ENCODE data around the gene DEAF1.
A peak's percentile ranks its signal among the peaks of the same experiment; 100 is the strongest.

Gene DEAF1

DNA sequence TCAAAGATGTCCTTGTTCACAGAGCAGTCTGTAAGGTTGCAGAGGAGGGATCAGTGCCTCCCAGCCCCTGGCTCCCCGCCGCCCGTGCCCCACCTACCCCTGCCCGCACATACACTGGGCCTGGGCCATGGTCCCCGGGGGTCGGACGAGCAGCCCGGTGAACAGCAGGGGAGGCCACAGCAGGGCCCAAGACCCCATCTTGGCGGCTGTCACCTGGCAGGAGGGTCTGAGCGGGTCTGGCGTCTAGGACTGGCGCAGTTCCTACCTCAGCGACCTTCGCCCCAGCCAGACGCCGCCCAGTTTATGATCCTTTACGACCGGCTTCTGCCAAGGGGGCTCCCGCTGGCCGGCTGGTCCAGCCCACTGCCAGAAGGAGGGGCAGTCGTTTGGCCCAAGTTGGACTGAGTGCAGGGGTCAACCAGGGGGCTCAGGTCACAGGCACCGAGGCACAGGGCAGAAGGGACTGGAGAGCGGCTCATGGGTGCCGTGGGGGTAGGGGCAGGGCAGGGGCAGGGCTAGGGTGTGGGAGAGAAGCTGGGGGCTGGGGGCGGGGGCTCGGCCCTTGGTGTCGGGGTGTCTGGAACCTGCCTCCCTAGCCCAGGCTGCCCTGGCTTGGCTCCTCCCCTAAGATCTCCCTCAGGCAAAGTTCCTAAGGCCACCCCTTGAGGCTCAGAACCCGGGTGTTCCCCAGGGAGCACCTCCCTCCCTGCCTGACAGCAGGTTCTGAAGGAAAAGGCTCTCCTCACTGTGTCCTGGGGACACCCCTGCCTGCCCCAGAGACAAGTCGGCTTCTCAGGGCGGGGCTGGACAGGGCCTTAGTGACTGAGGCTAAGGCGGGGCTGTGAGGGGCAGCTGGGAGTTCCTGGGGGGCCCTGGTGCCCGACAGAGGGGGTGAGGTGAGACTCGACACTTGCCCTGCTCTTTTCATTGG is 70.1 kb downstream of the DEAF1 start, which contains the start of gene CDHR5:
Gene CDHR5 (minus strand): TSS at position 251 of the 931 bp plus-strand sequence. CDS start 53 bp downstream, at position 198.
- DNase-seq (ENCODE audit: low read depth, low spot score), result no peak

DNA sequence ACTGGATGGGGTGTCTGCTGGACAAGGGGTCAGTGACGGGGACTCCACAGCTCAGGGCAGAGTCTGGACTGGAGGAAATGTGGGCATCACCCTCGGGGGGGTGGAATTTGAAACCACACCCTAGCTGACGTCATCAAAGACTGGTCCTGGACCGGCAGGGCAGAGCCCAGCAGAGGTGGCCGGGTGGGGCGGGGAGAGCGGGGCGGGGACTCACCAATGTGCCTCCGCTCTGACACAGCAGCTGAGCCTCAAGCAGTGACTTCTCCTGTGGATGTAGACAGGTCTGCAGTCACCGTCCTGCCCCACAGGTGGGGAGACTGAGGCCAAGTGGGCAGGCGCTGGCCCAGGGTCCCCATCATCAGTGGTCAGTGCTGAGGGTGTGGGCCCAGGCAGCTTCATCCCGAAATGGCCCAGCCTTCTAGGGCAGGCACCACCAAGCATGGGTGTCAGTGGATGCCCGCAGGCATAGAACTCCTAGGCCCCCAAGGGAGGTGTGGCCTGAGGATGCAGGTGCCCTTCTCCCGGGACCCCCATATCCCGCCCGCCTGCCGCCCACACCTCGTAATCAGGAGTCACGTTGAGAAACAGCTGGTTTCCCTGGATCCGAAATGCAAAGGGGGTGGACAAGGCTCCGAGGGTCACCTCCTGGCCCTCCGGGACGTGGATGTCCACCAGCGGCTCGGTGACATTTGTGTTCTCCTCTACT is 70.9 kb downstream of the DEAF1 start:
- no peak for DNase-seq (ENCODE audit: low read depth, low spot score)

DNA sequence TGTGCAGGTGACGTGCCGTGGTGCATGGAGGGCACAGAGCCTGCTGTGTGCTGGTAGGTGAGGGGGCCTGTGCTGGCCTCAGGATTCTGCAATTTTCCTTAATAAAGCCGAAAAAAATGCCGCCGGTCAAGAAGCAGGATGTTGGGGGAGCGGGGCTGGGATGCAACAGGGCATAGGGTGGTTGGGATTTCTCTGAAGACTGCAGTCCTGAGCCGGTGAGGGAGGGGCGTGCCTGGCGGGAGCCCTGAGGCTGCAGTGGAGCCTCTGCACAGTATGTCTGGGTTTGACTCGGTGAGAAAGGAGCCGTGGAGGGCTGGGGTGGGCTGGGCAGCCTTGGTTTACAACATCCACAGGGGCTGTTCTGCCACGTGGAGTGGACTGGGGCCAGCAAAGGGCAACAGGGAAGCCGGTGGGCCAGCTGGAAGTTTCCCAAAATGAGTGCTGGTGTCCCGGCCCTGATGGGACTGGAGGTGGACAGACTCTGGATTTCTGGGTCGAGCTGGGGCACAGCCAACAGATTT is 71.6 kb downstream of the DEAF1 start:
- DNase-seq (ENCODE audit: low read depth, low spot score), result no peak

DNA sequence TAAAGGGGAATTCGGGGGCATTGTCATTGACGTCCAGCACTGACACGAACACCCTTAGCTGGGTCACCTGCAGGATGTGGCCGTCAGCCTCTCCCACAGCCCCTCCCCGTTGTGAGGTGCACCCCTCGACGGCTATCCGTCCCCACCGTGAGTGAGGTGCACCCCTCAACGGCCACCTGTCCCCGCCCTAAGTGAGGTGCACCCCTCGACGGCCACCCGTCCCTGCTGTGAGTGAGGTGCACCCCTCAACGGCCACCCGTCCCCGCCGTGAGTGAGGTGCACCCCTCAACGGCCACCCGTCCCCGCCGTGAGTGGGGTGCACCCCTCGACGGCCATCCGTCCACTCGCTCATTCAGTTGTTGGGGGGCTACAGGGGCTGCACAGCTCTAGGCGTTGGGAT is 73.2 kb downstream of the DEAF1 start:
- no peak for DNase-seq (ENCODE audit: low read depth, low spot score)

DNA sequence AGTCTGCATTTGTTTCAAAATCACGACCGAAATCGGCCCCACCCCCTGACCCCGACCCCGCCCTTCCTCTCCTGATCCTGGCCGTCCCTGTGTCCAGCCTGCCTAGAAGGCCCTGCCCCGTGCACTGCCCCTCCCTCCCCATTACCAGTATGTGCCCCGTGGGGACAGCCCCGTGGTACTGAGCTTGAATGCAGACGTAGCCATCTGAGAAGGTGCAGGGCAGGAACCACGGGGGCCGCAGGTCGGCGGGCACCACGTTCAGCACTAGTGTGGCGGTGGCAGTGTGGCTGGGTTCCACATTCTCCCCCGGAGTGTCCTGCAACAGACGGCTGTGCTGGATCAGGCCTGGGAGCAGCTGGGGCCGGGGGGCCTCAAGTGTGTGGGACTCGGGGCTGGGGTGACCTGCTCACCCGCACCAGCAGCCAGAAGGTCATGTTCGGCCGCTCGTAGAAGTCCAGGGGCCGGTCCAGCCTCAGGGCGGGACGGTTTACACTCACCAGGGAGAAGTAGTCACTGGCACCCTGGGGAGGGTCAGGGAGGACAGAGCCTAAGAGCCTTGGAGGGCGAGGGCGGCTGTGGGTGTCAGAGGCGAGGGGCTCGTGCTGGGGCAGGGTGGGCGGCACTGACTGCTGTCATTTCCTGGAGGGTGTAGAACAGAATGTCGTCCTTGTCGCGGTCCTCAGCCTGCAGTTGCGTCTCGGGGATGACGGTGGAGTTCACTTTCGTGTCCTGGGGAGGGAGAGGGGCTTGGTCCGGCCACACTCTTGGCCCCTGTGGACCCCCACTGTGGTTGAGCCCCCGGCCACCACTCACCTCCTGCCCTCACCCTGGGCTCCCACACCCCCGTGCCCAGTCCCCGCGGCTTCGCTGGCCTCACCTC is 73.8 kb downstream of the DEAF1 start:
- no peak for DNase-seq (ENCODE audit: low read depth, low spot score)

DNA sequence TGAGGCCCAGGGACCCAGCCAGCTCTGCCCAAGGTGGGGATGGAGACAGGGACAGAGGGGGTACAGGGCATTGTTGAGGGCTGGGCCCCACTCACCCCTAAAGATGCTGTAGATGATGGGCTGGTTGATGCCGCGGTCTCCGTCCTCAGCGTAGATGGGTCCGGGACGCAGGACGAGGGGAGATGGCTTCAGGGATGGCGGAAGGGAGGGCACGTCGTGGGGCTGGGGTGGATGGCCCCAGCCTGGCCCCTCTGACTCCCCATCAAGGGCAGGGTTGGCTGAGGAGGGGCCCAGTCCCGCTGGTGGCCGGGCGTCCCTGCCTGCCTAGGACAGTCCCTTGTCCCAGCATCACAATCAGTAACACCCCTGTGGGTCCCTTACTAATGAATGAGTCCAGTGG is 74.8 kb downstream of the DEAF1 start:
- no peak for DNase-seq (ENCODE audit: low read depth, low spot score)

DNA sequence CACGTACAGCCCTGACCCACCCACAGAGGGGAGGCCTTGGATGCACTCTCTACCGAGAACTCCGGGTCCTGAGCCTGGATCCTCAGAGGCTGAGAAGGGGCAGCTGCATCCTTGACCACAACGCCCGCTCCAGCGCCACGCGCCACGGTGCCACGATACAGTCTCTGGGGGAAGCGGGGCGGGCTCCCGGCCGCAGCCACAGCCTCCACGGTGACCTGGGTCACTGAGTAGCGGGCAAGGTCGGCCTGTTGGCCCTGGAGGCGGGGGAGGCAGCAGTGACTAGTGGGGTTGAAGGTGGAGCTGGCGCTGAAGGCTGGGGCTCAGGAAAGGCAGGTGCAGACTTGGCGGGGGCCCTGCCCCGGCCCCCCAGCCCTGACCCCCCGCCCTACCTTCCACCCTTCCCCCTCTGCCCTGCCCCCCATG is 75.4 kb downstream of the DEAF1 start:
- DNase-seq (ENCODE audit: low read depth, low spot score), result no peak

DNA sequence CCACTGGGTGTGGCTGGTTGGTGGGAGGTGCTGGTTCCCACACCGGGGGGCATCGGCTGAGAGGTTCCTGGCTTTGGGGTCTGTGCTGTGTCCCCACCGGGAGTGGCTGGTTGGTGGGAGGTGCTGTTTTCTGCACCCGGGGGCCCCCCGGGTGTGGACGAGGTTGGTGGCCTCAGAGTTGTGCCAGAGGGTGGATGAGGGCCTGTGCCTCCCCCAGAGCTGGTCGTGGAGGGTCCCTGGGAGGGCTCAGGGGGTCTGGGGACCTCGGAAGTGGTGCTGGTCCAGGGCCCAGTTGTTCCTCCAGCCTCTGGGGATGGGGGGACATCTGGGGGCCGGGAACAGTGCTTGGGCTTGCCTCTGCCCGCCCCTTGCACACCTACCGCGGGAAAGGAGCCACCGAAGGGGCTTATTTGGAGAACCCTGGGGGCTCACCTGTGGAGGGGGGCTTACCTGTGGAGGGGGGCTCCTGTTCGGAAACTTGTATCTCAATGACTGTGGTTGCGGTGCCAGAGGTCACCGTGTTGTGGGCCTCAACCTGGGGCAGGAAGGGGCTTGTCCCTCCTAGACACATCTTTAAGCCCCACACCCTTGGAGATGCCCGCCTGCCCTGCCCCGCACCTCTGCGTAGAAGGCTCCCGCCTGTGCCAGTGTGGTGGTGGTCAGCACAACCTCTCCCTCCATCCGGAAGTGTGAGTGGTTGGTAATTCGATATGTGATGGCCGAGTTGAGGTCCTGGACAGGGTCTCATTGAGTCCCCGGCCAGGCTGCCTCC is 76.0 kb downstream of the DEAF1 start:
- DNase-seq (ENCODE audit: low read depth, low spot score), result no peak

DNA sequence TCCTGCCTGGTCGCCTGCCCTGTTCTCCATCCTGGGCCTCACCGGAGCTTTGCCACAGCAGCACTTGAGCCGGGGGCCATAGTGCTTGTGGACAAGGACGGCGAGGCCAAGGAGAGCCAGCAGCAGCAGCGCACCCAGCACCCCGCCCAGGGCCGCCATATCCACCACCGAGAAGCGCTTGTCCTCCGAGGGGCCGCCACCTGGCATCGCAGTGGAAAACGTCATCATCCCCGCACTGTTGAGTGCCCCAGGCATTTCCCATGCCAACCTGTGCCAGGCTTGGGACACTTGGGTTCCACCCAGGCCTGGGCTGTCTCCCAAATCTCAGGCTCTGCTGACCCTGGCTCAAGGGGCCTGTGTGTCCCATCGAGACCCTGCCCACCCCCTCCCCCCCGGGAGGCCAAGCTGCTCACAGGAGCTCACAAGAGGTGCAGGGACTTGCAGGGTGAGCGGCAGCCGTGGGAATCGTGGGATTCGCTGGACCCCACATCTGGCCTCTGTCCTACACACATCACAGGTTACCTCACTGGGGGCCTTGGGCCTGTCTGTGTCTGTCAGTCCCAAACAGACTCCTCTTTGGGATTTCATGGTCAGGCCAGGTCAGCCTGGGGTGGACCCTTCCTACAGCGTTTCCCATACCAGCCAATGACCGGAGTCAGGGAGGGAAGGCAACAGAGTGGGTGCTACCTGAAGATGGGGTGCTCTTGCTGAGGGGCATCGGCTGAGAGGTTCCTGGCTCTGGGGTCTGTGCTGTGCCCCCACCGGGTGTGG is 76.9 kb downstream of the DEAF1 start:
- DNase-seq (ENCODE audit: low read depth, low spot score), result no peak

DNA sequence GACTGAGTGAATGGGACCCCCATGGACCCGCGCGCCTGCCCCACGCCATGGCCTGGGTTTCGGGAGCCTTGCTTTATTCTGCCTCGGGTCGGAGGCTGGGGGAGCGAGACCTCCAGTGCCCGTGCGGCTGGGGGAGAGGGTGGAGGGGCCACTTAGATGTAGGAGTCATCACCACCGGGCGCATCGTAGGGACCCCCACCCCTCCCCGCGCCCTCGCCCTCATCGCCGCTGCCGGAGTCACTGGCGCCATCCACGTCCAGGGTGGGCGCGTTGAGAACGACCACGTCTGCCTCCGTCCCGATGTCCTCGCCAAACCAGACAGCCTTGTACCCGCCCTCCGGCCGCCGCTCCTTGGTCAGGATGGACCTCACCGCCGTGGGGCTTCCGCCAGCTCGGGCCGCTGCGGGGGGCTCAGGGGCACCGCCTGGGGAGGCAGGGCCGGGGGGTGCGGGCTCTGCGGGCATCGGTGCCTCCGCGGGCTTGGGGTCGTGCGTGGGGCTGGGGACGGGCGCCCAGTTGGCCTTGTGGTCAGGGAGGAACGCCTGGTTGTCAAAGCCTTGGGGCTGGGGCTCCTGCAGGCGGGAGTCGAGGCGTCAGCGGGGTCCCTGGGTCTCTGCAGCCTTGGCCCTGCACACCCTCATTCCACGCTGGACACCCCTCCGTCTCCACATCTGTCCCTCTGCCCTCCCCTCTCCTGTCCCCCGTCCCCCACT is 77.7 kb downstream of the DEAF1 start:
- no peak for DNase-seq (ENCODE audit: low read depth, low spot score)

DNA sequence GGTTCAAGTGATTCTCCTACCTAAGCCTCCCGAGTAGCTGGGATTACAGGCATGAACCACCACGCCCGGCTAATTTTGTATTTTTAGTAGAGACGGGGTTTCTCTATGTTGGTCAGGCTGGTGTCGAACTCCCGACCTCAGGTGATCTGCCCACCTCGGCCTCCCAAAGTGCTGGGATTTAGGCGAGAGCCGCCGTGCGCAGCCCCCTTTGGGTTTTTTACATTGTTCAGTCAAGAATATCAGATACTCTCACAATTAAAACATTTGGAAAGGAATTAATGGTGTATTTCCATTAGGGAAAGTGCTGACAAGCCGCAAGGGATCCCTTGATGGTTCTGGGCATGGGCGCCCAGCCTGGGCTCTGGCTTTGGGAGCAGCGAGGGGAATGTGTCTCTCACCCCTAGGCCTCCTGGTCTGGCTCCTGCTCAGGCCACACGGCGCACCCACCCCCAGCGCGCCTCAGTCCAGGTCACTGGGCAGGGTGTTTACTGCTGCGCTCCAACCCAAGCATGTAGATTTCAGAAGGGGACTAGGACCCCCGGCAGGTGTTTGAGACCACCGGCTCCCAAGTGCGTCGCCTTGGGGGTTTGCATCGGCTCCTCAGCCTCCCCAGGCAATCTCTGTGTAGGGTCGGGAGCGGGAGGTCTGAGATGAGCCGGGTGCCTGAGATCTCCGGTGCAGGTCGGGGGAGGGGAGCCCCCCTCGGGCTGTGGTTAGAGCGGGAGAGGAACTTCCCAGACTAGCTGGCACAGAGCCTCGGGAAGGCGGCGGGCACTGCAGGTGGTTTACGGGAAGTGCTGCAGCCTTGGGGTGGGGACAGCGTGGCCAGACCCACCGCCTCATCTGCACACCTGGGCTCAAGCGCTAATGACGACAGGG is 78.5 kb downstream of the DEAF1 start:
- no peak for DNase-seq (ENCODE audit: low read depth, low spot score)

DNA sequence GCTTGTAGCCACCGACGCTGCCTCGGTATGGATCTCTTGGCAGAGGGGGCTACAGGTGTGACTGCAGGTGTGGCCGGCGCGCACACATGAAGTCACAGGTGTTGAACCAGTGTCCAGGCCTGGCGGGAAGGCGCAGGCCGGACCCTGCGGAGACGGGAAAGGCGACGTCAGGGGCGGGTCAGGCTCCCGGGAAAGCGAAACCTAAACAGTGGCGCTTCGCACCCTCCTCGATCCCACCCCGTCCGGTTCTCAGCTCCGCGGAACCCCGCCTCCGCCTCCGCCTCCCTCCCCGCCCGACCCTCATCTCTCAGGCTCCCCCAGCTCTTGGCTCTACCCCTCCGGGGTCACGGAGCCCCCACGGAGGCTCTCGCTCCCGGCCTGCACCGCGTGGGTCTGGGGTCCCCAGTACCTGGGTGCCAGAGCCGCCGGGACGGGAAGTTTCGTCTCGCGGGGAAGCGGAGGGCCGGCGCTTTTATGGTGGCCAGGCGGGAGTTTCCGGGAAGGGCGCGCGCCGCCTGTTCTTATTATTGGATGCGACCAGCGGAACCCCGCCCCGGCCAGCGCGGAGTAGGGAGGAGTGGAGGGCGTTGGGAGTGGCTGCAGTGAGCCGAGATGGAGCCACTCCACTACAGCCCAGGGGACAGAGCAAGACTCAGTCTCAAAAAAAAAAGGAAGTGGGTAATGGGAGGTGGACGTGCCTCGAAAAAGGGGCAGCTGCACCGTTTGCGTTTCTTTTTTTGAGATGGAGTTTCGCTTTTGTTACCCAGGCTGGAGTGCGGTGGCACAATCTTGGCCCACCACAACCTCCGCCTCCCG is 79.3 kb downstream of the DEAF1 start, which contains the start of gene IRF7:
Gene IRF7 (minus strand): TSS at position 447 of the 816 bp plus-strand sequence. CDS start 586 bp downstream, outside the sequence.
- DNase-seq (ENCODE audit: low read depth, low spot score), result peak; percentile 53

DNA sequence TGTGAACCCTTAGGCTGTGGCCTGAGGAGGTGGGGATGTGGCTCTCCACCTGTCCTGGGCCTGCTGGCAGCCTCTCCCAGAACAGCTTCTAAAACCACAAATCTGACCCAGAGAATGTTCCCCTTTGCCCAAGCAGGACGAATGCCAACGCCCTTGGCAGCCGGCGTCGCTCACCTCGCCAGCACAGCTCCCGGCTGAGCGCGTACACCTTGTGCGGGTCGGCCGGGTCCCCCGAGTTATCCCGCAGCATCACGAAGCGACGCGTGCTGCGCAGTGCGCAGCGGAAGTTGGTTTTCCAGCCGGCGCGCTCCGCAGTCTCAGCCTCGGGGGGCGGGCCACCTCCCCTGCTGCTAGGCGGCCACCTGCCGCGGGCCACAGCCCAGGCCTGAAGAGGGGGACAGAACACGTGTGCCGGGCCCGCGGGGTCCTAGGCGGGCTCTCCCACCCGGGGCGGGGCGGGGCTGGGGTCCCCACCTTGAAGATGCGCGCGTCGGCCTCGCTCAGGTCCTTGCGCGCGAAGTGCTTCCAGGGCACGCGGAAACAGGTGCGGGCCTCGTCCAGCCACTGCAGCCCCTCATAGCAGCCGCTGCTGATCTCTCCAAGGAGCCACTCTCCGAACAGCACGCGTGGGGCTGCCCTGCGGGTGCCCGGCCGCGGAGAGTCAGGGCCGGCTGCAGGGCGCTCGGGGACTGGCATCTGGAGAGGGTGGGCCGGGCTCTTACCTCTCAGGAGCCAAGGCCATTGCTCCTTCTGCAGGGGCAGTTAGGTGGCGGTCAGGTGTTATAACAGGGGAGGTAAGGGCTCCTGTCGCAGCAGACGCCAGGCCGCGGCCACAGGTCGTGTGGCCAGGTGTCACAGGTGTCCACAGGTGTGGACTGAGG is 80.2 kb downstream of the DEAF1 start:
- DNase-seq (ENCODE audit: low read depth, low spot score), result no peak

DNA sequence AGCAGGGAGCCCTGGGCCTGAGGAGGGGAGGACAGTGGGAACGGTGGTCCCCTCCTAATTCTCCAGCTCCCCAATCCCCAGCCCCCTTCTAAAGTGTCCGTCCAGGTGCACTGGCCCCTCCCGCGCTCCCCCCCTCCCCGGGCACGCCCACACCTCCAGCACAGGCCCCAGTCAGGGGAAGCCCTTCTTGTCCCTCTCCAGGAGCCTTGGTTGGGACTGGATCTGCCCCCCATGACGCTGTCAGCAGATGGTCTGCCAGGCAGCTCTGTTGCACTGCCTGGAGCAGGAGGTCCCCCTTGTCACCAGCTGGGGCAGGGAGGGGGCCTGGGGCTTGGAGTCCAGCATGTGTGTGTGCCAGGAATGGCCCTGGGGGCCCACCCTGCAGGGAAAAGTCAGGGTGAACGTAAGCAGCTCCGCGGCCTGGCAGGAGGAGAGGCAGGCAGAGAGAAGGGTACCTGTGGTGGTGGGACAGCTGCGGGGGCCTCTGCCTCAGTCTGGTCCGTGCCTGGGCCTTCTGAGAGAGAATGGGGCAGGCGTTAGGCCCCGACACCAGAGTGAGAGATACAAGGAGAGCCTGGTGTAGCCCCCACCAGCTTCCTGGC is 80.9 kb downstream of the DEAF1 start:
- no peak for DNase-seq (ENCODE audit: low read depth, low spot score)

DNA sequence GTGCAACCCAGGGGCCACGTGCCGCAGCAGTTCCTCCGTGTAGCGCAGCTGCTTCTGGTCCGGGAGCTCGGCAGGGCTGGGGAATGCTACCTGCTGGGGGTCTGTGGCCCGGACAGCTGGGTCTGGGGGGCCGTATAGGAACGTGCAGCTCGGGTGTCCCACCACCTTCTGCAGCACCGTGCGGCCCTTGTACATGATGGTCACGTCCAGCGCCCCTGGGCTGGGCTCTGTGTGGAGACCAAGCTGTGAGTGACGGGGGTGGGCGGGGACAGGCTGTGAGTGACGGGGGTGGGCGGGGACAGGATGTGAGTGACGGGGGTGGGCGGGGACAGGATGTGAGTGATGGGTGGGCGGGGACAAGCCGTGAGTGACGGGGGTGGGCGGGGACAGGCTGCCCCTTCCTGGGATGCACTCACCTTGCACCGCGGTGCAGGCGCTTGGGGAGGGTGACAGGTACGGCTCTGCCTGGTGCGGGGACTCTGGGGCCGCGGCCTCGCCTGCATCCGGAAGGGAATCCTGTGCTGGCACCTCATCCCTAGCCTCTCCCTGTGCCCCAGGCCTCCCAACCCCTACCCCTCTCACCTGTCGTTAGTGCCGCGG is 81.6 kb downstream of the DEAF1 start:
- DNase-seq (ENCODE audit: low read depth, low spot score), result no peak

DNA sequence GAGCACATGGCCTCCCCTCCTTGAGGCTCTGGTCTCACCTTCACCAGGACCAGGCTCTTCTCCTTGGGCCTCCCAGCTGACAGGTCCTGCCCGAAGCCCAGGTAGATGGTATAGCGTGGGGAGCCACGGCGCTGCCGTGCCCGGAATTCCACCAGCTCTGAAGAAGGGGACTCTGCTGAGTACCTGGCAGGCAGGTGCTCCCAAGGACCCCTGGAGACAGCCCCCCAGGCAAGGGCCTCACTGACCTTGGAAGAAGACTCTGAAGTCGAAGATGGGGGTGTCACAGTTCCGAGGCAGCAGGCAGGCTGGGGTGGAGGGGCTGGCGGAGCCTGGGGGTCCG is 82.1 kb downstream of the DEAF1 start:
- no peak for DNase-seq (ENCODE audit: low read depth, low spot score)
